Calu3 (cell line): ENCODE data around the gene COL5A2. TPM values are rescaled to one million over a fixed set of nuclear protein-coding genes. Genes with fewer than 3 reads are reported as not detected.

Experiments
- BruUV-seq: library from RNA; stranded (reverse); fragments of 400-500 nt; replicated peaks from 2 replicates; lab custom pipeline; 2021; lab: Mats Ljungman, UMichigan
- CTCF ChIA-PET: fragments of 300-600 bp; sonication (Branson Sonifier 250); formaldehyde crosslinking; loops from one replicate; lab custom pipeline; 2022; ENCODE audit warnings: antibody characterized with exemption; lab: Charles Lee
- DNase-seq: peaks from one replicate; pipeline ENCODE4 v3.0.0; 2022
- H3K27ac Mint-ChIP-seq: one replicate; pipeline ENCODE4 v1.8.0; 2022; ENCODE audit warnings: mixed read lengths; ENCODE audit not compliant: unreplicated experiment
- H3K27me3 Mint-ChIP-seq: one replicate; pipeline ENCODE4 v1.8.0; 2022; ENCODE audit warnings: mixed read lengths; ENCODE audit not compliant: unreplicated experiment
- H3K36me3 Mint-ChIP-seq: one replicate; pipeline ENCODE4 v1.8.0; 2022; ENCODE audit warnings: mild to moderate bottlenecking, moderate library complexity, mixed read lengths; ENCODE audit not compliant: insufficient read depth, unreplicated experiment
- H3K4me1 Mint-ChIP-seq: one replicate; pipeline ENCODE4 v1.8.0; 2022; ENCODE audit warnings: mild to moderate bottlenecking, low read depth, mixed read lengths; ENCODE audit not compliant: unreplicated experiment
- H3K4me3 Mint-ChIP-seq: one replicate; pipeline ENCODE4 v1.8.0; 2022; ENCODE audit warnings: mild to moderate bottlenecking, low read depth, moderate library complexity, mixed read lengths; ENCODE audit not compliant: unreplicated experiment
- H3K9me3 Mint-ChIP-seq: one replicate; pipeline ENCODE4 v1.8.0; 2022; ENCODE audit warnings: low read depth, mixed read lengths; ENCODE audit not compliant: unreplicated experiment
- CTCF ChIP-seq: fragments of 200-600 bp; IDR thresholded peaks from one replicate; pipeline ENCODE4 v1.8.0; 2022; ENCODE audit warnings: antibody characterized with exemption; ENCODE audit not compliant: unreplicated experiment
- intact Hi-C: fragments of 100-400 bp; cut with micrococcal nuclease; formaldehyde crosslinking; loops from one replicate; pipeline ENCODE4 v1.10.0; 2022; ENCODE audit not compliant: unreplicated experiment
- total RNA-seq: library from RNA; stranded (reverse); gene quantifications from 2 replicates; pipeline ENCODE4 v1.2.3, GENCODE V29; 2022

The COL5A2 gene
- total RNA-seq, 1 experiment from 2014 or later: 1.1 TPM

DNA sequence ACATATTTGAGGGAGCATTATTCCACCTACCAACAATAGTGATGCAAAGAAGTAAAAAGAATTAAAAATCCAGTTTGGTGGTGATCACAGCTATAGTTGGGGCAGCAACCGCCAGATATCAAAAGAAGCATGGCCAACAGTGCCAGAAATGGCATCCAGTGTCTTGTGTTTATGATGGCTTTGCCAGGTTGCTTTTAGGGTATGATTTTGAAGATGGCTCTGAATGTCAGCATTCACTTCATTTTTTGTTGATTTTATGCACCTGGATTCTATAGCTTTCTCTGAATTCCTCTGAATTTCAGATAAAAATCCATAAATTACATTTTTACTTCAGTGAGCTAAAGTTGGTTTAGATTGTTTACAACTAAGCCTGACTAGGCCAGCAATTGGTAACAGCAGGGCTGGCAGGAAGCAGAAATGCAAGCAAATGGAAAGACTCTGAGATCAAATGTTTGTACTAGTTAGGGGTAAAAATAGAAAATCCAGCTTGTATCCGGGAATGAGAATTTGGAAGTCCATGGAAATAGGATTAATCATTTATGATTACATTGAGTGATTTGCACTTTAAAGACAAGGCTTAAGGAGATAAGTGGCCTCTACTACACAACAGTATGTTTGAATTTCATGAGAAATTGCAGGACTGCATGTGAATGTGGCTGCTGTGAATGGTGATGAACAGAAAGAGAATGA lies 165.0 kb downstream of the COL5A2 start:
- H3K4me1 Mint-ChIP-seq: no peaks in the 10 kb centered on the region
- no peak overlapping the region for H3K27ac Mint-ChIP-seq
- no peaks in the 10 kb centered on the region for H3K27me3 Mint-ChIP-seq
- intact Hi-C loops: no loop called here
- H3K4me3 Mint-ChIP-seq: no peak overlapping the region
- BruUV-seq: no TSS peak
- no peaks in the 10 kb centered on the region for H3K9me3 Mint-ChIP-seq
- TF ChIP-seq CTCF: no peak
- no peaks in the 10 kb centered on the region for H3K36me3 Mint-ChIP-seq
- no peak for DNase-seq
- CTCF ChIA-PET: no interaction called here

GRCh38 chr2:189013671-189014448 lies 165.7 kb downstream of the COL5A2 start:
- CTCF ChIA-PET: no interaction called here

GRCh38 chr2:189013031-189013430 lies 166.5 kb downstream of the COL5A2 start:
- no peaks in the 10 kb centered on the region for H3K4me1 Mint-ChIP-seq
- no peak for TF ChIP-seq CTCF
- CTCF ChIA-PET: no interaction called here
- BruUV-seq: no TSS peak
- H3K36me3 Mint-ChIP-seq: no peaks in the 10 kb centered on the region
- no peak overlapping the region for H3K4me3 Mint-ChIP-seq
- intact Hi-C loops: no loop called here
- no peaks in the 10 kb centered on the region for H3K9me3 Mint-ChIP-seq
- no peak overlapping the region for H3K27ac Mint-ChIP-seq
- no peak for DNase-seq
- no peaks in the 10 kb centered on the region for H3K27me3 Mint-ChIP-seq

More at GRCh38 chr2:189013671-189014448, 165.7 kb downstream of the COL5A2 start:
- BruUV-seq: no TSS peak
- DNase-seq: no peak
- Mint-ChIP-seq H3K4me3 (no peak overlapping the region), H3K27me3 (no peaks in the 10 kb centered on the region), H3K9me3 (no peaks in the 10 kb centered on the region), H3K27ac (no peak overlapping the region), H3K4me1 (no peaks in the 10 kb centered on the region), H3K36me3 (no peaks in the 10 kb centered on the region)
- intact Hi-C loops: no loop called here
- TF ChIP-seq CTCF: no peak

GRCh38 chr2:189012351-189012750 lies 167.2 kb downstream of the COL5A2 start:
- no peaks in the 10 kb centered on the region for H3K36me3 Mint-ChIP-seq
- DNase-seq: no peak
- no peak overlapping the region for H3K4me3 Mint-ChIP-seq
- BruUV-seq: no TSS peak
- H3K27ac Mint-ChIP-seq: no peak overlapping the region
- CTCF ChIA-PET: no interaction called here
- no peak for TF ChIP-seq CTCF
- no peaks in the 10 kb centered on the region for H3K4me1 Mint-ChIP-seq
- intact Hi-C loops: no loop called here
- H3K27me3 Mint-ChIP-seq: no peaks in the 10 kb centered on the region
- no peaks in the 10 kb centered on the region for H3K9me3 Mint-ChIP-seq
